Kidney glomerular epithelial cell (primary cell): Measurements from ENCODE around the gene HPN.

ENCODE experiments used
- DNase-seq: peaks from one replicate; lab custom pipeline; 2025; lab: John Stamatoyannopoulos, UW

HPN gene

DNA sequence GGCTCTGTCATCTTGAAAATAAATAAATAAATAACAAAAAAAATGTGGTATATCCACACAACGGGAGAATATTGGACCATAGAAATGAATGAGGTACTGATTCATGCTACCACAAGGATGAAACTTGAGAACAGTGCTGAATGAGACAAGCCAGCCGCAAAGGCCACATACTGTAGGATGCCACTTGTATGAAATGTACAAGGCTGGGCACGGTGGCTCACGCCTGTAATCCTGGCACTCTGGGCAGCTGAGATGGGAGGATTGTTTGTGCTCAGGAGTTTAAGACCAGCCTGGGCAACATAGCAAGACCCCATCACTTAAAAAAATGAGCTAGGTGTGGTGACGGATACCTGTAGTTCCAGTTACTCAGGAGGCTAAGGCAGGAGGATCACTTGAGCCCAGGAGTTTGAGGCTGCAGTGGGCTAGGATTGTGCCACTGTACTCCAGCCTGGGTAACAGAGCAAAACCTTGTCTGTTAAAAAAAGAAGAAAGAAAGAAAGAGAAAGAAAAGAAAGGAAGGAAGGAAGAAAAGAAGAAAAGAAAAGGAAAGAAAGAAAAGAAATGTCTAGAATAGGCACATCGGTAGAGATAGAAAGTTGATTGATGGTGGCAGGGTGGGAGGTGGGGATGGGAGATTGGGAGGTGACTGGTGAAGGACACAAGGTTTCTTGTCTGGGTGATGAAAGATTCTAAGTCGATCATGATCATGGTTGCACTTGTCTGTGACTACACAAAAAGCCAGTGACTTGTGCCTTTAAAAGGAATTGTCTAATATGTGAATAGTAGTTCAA is 20.3 kb downstream of the HPN start:
- no peak for DNase-seq

DNA sequence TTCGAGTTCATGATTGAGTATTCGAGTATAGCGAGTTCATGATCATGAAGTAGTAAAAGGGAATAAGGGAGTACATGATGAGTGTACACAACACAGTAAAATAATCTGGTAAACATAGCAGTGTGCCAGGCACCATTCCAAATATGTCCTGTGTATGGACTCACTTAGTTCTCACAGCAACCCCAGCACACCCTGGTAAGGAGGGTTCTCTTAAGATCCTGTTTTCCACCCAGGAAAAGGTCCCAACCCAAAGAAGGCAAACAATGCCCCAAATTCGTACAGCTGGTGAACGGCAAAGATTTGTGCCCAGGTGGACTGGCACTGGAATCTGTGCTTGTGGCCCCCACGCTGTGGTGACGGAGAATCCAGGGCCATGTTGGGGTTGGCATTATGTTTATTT is 21.4 kb downstream of the HPN start:
- DNase-seq: no peak

DNA sequence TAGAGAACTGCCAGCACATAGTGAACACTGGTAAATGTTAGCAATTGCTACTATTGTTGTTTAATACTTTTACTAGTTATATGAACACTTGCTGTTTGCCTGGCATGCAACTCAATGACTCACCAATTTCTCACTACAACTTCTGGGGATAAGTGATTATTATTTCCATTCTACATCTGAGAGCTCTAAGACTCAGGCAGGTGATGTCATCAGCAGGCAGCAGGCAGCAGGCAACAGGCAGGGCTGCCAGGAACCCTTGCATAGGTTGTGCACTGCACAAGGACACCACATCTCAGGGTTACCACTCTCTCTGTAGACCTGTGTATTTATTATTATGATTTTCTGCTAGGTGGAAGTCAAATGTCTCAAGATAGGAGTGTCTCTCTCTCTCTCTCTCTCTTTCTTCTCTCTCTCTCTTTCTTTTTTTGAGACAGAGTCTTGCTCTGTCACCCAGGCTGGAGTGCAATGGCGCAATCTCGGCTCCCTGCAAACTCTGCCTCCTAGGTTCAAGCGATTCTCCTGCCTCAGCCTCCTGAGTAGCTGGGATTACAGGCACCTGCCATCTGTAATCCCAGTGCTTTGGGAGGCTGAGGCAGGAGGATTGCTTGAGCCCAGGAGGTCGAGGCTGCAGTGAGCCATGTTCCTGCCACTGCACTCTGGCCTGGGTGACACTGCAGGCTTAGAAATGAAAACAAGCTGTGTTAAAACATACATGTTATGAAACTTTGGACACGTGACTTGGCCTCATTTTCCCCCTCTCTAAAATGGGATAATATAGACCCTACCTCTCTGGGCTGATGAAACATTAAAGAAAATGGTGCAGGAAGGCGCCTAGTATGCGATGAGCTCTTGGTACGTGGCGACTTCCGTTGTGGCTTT is 22.7 kb downstream of the HPN start:
- DNase-seq: peak; percentile 33

DNA sequence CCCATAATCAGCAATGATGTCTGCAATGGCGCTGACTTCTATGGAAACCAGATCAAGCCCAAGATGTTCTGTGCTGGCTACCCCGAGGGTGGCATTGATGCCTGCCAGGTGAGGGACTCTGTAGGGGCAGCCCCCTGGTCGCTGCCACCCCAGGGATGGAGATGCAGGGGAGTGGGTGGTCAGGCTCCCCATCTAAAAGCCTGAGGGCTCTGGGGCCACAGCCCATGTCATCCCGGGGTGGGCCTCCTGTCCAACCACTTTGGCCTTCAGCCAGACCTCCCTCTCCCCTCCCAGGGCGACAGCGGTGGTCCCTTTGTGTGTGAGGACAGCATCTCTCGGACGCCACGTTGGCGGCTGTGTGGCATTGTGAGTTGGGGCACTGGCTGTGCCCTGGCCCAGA is 24.1 kb downstream of the HPN start:
- DNase-seq: no peak

DNA sequence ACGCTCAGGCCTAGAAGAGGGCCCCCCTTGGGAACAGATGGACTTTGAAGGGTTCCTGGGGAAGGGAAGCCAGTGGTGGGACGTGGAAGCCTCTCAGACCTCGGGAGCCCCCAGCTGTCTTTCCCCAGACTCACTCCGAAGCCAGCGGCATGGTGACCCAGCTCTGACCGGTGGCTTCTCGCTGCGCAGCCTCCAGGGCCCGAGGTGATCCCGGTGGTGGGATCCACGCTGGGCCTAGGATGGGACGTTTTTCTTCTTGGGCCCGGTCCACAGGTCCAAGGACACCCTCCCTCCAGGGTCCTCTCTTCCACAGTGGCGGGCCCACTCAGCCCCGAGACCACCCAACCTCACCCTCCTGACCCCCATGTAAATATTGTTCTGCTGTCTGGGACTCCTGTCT is 24.6 kb downstream of the HPN start:
- no peak for DNase-seq

DNA sequence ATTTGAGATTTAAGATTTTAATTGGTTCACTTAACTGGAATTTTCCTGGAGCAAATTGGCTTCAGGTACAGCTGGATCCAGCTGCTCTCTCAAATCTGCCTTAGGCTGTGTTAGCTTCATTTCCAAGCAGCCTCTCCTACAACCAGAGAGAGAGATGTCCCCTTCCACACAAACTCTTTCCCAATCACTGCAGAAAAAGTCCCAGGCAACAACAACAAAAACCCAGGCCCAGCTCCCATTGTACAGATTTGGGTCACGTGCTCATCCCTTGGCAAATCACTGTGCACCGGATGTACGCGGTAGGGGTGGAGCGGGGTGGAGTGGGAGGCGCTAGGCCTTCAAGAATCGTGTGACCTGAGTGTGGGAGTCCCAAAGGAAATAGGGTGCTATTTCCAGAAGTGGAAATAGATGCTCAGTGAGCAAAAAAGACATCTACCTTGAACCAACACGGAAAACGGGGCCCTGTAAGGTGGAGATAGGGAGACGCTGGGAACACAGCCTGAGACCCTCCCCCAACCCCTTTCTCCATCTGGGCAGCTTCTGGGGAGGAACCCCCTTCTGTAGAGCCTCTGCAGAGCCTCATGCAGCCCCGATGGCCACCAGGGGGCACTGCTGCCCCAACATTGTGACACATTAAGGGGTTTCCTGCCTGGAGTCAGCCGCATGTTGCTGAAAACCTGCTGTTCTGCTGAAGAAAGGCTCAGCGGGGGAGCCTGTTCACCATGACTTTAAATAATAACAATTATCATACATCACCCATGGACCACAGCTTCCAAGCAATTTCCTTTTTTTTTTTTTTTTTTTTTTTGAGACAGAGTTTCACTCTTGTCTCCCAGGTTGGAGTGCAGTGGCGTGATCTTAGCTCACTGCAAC is 25.4 kb downstream of the HPN start:
- DNase-seq: peak; percentile 66

- no peak for DNase-seq
Observed at GRCh38 chr19:35068941-35069634, 27.6 kb downstream of the HPN start.

- no peak for DNase-seq
Observed at GRCh38 chr19:35069696-35070095, 28.2 kb downstream of the HPN start.

DNA sequence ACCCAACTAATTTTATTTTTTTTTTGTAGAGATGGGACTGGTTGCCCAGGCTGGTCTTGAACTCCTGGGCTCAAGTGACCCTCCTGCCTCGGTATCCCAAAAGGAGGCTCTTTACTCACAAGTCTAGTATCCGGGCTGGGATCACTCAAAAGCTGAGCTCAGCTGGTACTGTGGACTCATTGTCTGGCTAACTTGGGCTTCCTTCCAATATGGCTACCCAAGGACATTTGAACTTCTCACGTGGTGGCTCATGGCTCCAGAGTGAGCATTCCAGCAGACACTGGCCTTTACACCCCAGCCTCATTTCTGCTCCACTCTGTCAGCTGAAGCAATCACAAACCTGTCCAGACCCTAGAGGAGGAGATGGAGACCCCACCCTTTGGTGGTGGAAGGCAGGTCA is 28.9 kb downstream of the HPN start:
- DNase-seq: no peak

- no peak for DNase-seq
Observed at GRCh38 chr19:35073516-35073915, 32.0 kb downstream of the HPN start.

- DNase-seq: no peak
Observed at GRCh38 chr19:35073941-35074340, 32.4 kb downstream of the HPN start.

DNA sequence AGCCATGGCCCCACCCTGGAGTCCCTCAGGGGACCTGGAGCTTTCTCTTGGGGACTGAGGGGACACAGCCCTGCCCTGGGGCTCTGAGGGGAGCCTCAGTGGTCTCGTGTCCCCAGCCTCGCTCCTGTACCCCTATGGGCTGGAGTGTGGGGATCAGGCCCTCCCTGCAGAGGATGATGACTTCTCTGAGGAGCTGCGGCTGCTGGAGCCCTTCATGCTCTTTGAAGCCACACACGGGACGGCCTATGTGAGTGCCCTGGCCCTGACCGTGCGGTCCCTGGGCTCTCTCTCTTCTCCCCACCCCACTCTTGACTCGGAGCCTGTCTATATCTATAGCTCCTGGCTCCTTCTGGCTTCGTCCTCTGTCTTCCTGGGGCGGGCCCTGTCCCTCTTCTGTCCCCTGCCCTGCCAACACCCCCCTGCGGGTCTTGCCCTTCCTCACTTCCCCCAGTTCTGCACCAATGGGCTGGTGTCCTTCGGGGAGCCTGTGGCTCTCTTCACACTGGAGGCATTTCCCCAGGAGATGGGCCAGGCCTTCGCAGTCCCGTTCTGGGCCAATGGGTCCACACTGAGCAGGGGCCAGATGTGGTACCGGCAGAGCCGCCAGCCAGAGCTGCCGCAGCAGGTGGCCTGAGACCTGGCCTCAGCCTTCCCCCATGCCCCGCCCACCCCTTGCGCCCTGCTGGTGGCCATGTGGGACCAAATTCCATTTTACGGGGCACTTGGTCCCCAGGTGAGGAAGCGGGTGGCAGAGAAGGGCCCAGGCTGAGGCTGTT is 33.1 kb downstream of the HPN start:
- DNase-seq: no peak

- DNase-seq: no peak
Observed at GRCh38 chr19:35075202-35076025, 33.9 kb downstream of the HPN start.

GRCh38 chr19:35076026-35076370 is 34.5 kb downstream of the HPN start:
- DNase-seq: no peak

- no peak for DNase-seq
Observed at GRCh38 chr19:35076657-35077056, 35.1 kb downstream of the HPN start.

DNA sequence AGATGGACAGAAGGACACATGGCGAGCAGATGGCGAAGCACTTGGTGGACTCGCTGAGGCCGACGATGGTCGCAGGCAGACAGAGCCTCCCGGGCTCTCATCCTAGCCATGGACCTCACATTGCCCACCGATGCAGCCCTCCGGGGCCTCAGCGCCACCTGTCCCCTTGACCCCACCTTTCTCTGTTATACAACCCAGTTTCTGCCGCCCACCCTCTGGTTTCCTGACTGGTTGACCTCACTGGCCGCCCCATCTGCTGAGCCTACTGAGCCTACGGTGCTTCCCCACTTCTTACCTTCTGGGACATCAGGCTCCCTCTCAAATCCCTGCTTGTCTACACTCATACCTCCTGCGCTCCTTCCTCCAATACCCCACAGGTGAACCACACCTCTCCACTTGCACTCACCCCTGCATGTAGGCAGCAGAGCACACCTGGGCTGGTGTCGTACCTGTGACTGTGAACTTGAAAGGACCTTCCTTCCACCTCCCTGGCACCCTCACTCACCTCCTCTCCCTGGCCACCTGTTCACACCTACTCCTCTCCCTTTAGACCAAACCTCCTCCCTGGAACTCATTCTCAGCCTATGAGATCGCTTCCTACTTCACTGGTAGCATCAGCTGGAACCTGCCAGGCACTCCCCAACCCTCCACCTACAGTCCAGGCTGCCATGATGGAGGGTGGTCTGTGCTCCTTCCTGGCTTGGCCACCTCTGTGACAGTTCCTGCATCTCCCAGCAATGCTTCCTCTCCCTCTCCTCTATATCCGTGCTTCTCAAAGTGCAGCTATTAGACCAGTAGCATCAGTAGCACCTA is 36.1 kb downstream of the HPN start:
- DNase-seq: no peak

DNA sequence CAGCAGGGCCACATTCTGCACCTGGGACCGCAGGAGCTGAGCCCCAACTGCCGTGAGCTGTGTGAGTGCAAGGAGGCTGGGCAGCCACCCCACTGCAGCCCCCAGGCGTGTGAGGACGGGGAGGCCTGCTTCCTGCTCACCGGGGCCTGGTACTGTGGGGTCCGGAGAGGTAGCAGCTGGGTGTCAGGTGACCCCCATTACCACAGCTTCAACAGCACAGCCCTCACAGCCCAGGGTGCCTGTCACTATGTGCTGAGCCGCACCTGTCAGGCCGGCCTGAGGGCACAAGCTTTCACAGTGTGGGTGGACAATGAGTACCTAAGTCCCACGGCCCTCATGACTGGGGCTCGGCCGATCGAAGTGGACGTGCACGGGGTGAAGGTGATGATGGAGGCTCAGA is 38.3 kb downstream of the HPN start:
- DNase-seq: no peak

DNA sequence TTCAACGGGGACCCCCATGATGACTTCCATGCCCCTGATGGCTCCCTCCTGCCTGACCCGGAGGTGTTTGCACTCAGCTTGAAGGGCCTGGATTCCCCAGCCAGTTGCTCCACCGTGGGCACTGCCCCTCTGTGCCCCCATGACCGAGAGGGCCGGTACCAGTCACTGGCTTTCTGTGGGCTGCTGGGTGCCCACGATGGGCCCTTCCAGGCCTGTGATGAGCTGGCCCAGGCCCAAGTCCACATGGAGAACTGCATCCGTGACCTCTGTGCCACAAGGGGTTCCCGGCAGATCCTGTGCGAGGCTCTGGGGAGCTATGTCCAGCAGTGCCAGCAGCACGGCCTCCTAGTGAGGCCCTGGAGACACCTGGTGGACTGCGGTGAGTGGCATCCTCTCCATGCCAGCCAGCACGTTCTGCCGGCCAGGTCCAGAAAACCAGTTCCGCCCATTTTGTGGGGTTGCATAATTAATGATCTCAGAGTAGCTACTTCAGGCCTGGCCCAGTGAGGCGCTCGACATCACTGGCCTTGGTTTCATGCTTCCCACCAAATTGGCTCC is 39.2 kb downstream of the HPN start:
- DNase-seq: no peak

DNA sequence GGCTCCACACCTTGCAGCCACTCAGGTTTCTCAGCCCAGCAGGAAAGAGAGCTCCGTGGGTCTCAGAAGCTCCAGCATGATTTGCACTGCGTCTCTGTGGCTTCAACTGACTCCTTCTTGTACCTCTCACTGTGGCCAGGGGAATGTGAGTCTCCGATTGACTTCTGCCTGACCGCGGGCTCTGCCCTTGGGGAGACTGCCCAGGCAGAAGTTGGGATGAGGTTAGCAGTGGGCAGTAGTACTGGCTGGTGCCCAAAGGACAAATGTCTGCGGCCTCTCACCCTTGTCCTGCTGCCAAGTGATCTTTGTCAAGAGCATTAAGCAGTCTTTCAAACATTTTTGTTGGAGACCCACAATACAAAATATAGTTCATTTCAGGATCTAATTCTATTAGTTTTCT is 39.7 kb downstream of the HPN start:
- DNase-seq: no peak
